AG10803 (cell line): ENCODE measurements around the gene PPT2.

Experiments used
- DNase-seq: peaks from one replicate; pipeline ENCODE4 v3.0.0; 2010; ENCODE audit warnings: low read depth
- H3K4me3 ChIP-seq: 2 replicates; pipeline ENCODE4 v1.5.1; 2011; ENCODE audit warnings: mild to moderate bottlenecking, low read length, control low read depth
- TF ChIP-seq, protein P1 (sequence below): conservative IDR thresholded peaks from 2 replicates; pipeline ENCODE4 v1.5.1; 2011; ENCODE audit warnings: mild to moderate bottlenecking, low read length, control low read depth, inconsistent platforms

Gene PPT2

DNA sequence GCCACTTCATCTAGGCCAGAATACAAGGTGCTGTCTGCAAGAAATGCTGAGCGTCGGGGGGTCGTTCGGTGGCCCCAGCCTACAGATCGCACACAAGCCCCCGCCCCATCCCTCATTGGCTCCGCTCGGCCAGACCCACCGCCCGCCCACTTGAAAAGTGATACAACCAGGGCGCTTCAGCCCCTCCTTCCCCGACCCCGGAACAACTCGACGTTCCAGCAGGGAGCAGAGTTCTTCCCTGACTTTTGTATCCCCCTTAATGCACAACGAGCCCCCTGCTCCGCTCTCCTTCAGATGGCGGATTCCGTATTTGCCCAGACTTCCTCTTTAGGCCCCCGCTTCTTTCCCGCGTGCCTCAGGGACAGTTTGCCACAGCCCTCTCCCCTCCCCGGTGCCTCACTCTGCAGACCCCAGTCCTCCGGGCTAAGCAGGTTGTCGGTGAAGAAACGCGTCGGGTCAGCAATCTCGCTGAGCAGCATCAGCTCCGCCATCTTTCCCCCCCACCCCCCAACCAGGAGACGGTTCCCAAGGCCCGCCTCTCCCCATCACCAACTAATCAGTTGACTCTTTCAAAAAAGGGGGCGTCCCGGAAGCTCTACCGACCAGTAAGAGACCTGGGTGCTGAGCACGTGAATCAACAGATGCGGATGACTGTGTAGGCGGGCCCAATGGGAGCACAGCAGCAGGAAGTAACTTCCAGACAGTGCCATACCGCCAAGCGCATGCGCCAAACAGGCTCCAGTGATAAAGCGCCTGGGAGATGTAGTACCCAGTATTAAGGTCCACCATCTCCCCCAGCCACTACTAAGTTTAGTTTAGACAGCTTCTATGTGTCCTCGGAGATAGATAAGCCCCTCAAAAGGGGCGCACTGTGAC is 26.0 kb upstream of the PPT2 start, which contains the start of gene ATF6B:
Gene ATF6B (minus strand): TSS at position 530 of the 876 bp plus-strand sequence. CDS start 39 bp downstream, at position 491.
- peak; percentile 100 for DNase-seq
- peak within 1 kb of the TSS; percentile 100 for H3K4me3 ChIP-seq
- TF ChIP-seq, protein P1, sequence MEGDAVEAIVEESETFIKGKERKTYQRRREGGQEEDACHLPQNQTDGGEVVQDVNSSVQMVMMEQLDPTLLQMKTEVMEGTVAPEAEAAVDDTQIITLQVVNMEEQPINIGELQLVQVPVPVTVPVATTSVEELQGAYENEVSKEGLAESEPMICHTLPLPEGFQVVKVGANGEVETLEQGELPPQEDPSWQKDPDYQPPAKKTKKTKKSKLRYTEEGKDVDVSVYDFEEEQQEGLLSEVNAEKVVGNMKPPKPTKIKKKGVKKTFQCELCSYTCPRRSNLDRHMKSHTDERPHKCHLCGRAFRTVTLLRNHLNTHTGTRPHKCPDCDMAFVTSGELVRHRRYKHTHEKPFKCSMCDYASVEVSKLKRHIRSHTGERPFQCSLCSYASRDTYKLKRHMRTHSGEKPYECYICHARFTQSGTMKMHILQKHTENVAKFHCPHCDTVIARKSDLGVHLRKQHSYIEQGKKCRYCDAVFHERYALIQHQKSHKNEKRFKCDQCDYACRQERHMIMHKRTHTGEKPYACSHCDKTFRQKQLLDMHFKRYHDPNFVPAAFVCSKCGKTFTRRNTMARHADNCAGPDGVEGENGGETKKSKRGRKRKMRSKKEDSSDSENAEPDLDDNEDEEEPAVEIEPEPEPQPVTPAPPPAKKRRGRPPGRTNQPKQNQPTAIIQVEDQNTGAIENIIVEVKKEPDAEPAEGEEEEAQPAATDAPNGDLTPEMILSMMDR: no peak

GRCh38 chr6:32128751-32129296 is 25.1 kb upstream of the PPT2 start:
- peak overlapping the region; percentile 80 for H3K4me3 ChIP-seq
- TF ChIP-seq, protein P1: no peak
- DNase-seq: no peak

GRCh38 chr6:32129297-32130088 is 24.4 kb upstream of the PPT2 start:
- H3K4me3 ChIP-seq: peak overlapping the region; percentile 80
- TF ChIP-seq, protein P1: no peak
- no peak for DNase-seq

DNA sequence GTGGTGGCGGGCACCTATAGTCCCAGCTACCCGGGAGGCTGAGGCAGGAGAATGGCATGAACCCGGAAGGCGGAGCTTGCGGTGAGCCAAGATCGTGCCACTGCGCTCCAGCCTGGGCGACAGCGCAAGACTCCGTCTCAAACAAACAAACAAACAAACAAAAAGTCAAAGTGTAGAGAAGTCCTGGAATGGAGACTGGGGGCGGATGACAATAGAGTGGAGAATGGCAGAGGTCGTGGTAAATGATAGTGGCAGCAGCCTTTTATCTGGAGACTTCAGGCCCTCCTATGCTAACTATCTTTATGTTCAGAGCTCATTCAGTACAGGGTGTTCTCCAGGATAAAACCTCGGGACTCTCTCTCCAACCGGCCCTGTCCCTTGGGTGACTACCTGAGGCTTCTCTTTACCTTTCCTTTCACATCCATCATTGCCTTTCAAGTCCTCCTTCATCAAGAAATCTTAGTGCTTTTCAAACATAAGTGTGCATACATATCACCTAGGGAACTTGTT is 22.4 kb upstream of the PPT2 start:
- no peak for DNase-seq
- TF ChIP-seq, protein P1: no peak
- no peak overlapping the region for H3K4me3 ChIP-seq

DNA sequence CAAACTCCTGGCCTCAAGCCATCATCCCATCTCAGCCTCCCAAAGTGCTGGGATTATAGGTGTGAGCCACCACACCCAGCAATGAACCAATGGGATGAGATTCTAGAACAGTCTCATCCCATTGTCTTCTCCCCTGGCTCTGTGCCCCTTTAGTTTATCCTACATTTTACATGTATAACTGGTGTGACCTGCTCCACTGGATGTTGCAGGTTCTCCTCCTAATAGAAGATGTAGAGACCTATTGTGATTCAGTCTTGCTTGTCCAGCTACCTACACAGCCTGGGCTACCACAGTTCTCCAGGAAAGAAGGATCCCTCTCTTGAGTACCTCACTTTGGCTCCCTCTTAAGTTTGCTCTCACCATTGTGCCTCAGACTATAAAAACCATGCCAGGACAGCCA is 21.8 kb upstream of the PPT2 start:
- DNase-seq: no peak
- TF ChIP-seq, protein P1: no peak
- H3K4me3 ChIP-seq: no peak overlapping the region

GRCh38 chr6:32133786-32134185 is 20.2 kb upstream of the PPT2 start:
- H3K4me3 ChIP-seq: no peak overlapping the region
- peak; percentile 65 for DNase-seq
- TF ChIP-seq, protein P1: no peak
